GM23248 (cell line): ENCODE measurements around the gene SOAT1.

Experiments
- EZH2 ChIP-seq: fragments of 200-600 bp; sonication (generic); IDR thresholded peaks from 2 replicates; pipeline ENCODE4 v1.6.1; 2018; ENCODE audit warnings: antibody characterized with exemption, mild to moderate bottlenecking; ENCODE audit not compliant: insufficient read depth, poor library complexity, severe bottlenecking
- EZH2phosphoT487 ChIP-seq: fragments of 200-600 bp; sonication (generic); IDR thresholded peaks from 2 replicates; pipeline ENCODE4 v1.6.1; 2018; ENCODE audit warnings: antibody characterized with exemption, moderate library complexity, mild to moderate bottlenecking, low read depth; ENCODE audit not compliant: insufficient read depth

DNA sequence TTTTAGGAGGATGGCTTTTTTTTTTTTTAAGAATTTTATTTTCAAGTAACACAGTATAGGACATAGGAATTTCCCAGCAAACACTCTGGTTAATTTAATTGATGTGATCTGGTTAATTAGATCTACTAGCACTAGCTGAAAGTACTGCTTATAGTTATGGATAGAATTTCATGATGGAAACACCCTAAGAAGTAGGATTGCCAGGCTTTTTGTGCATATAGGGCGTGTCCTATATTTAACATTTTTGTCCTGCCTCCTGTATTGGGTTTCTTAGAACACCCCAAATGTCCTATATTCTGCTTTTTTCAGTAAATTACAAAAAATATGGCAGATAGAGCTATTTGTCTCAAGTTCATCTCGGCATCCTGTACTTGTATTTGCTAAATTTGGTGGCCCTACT, 58.6 kb downstream of the SOAT1 start:
- TF ChIP-seq EZH2 = no peak
- TF ChIP-seq EZH2phosphoT487 = no peak
